ENCODE results near the gene MTMR6.

Gene MTMR6

DNA sequence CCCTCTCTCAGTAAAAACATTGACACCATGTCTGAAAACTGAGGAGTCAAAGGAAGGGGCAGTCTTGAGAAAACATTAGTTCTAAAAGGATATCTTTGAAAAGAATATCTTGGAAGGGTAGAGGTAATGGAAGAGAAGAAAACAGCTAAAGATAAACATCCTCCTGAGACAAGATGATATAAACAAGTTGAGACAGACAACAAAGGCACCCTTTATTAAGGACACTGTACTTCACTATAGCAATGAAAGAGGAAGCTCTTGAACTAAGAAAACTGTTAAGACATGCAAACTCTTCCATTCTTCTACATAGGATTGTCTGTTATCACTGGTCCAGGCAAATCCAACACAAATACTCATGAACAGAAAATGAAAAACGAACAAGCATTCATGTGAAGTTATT is 46.3 kb downstream of the MTMR6 start:
- no peak for DNase-seq (ENCODE audit: low read depth)
- TF ChIP-seq CTCF (IDR thresholded peaks at IDR 0.05; ENCODE audit: low read depth, low read length) (no peak), POLR2A (IDR thresholded peaks at IDR 0.05; ENCODE audit: extremely low read depth, insufficient read length) (no peak), MYC (IDR thresholded peaks at IDR 0.05; ENCODE audit: low read depth, low read length) (no peak)
- TF ChIP-seq, protein P1, sequence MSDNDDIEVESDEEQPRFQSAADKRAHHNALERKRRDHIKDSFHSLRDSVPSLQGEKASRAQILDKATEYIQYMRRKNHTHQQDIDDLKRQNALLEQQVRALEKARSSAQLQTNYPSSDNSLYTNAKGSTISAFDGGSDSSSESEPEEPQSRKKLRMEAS (IDR thresholded peaks at IDR 0.05; ENCODE audit: low read depth, low read length): no peak
- no peak overlapping the region for H3K4me3 ChIP-seq (ENCODE audit: low read depth, low read length)

GRCh38 chr13:25237083-25237482 is 50.2 kb downstream of the MTMR6 start:
- DNase-seq (ENCODE audit: low read depth): no peak
- no peak overlapping the region for H3K4me3 ChIP-seq (ENCODE audit: low read depth, low read length)
- TF ChIP-seq MYC (IDR thresholded peaks at IDR 0.05; ENCODE audit: low read depth, low read length) (no peak), POLR2A (IDR thresholded peaks at IDR 0.05; ENCODE audit: extremely low read depth, insufficient read length) (no peak), CTCF (IDR thresholded peaks at IDR 0.05; ENCODE audit: low read depth, low read length) (no peak)
- TF ChIP-seq, protein P1 (IDR thresholded peaks at IDR 0.05; ENCODE audit: low read depth, low read length): no peak

DNA sequence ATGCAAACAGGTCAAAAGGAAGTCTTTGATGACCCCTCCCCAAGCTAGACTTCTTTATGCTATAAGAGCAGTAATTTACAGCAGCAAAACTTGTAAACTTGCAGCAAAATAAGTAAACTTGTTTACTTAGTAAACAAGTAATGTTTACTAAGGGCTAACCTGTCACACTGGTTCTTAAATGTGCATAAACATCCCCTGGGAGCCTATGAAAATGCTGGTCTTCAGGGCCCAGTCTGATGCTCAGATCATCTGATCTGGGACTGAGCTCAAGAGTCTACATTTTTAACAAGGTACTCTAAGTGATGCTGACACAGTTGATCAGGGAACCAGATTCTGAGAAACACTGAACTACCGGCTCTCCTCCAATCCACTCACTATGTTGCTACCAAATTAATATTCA is 53.4 kb downstream of the MTMR6 start:
- DNase-seq (ENCODE audit: low read depth): no peak
- no peak overlapping the region for H3K4me3 ChIP-seq (ENCODE audit: low read depth, low read length)
- TF ChIP-seq, protein P1 (IDR thresholded peaks at IDR 0.05; ENCODE audit: low read depth, low read length): no peak
- TF ChIP-seq CTCF (IDR thresholded peaks at IDR 0.05; ENCODE audit: low read depth, low read length) (no peak), POLR2A (IDR thresholded peaks at IDR 0.05; ENCODE audit: extremely low read depth, insufficient read length) (no peak), MYC (IDR thresholded peaks at IDR 0.05; ENCODE audit: low read depth, low read length) (no peak)

DNA sequence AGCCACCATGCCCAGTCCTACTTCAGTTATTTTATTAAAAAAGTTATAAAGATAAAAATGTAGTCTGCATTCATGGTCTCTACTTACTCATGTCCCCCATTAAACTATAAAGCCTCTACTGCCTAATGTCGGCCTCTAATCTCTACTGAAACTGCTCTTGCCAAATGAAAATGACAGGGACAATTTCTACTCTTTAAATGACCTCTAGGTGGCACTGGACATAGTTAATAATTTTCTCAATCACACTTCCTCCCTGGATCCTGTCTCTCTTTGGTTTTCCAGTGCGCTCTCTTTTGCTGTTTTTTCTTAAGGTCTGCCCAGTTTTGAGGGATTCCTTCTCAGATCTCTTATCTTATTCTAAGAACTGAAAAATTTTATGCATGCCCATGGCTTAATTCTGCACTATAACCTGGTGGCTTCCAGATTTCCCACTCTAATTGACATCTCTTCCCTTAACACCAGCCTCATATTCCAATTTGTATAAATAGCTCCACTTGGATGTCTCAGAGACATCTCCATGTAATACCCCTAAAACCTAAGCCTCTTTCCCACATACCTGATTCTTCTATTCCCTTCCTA is 54.3 kb downstream of the MTMR6 start:
- H3K4me3 ChIP-seq (ENCODE audit: low read depth, low read length): no peak overlapping the region
- TF ChIP-seq CTCF (IDR thresholded peaks at IDR 0.05; ENCODE audit: low read depth, low read length): peak; percentile 58
- no peak for TF ChIP-seq POLR2A (IDR thresholded peaks at IDR 0.05; ENCODE audit: extremely low read depth, insufficient read length)
- peak; percentile 59 for DNase-seq (ENCODE audit: low read depth)

DNA sequence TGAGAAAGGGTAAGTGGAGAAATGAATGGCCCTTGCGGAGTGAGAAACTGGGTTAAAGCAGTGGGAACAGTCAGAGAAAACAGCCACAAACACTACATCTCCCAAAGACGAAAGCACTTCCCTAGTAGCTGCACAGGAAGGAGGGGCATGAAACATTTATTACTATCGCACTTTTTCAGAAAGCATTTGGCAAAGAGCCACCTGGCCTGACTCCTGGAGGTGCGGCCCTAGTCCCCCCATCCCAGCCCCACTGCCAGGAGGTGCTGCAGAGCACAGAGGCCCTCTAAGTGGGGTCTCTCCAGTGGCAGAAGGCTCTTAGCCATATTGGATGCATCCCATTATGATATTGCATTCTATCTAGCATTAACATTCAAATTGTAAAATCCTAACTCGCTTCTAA is 55.8 kb downstream of the MTMR6 start:
- DNase-seq (ENCODE audit: low read depth): no peak
- H3K4me3 ChIP-seq (ENCODE audit: low read depth, low read length): no peak overlapping the region
- no peak for TF ChIP-seq CTCF (IDR thresholded peaks at IDR 0.05; ENCODE audit: low read depth, low read length)
- TF ChIP-seq, protein P1 (IDR thresholded peaks at IDR 0.05; ENCODE audit: low read depth, low read length): no peak

DNA sequence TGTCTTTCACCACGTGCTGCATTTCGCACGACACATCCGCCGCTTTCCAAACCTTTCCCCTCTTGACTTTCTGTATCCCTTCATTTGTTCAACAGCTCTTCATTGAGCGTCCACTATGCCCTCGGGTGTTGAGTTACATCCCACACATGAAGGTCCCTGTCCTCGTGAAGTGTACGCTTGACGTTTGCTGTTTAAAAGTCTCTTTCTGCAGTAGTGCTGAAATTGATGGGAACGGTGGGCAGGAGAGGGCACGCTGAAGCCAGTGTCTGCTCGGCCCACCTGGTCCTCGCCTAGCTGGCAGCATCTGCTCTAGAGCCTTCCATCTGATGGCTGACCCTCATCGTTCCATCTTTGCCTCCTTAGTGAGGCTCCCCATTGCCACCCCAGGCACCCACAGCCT is 59.6 kb downstream of the MTMR6 start:
- no peak for DNase-seq (ENCODE audit: low read depth)
- TF ChIP-seq CTCF (IDR thresholded peaks at IDR 0.05; ENCODE audit: low read depth, low read length) (no peak), MYC (IDR thresholded peaks at IDR 0.05; ENCODE audit: low read depth, low read length) (no peak), POLR2A (IDR thresholded peaks at IDR 0.05; ENCODE audit: extremely low read depth, insufficient read length) (no peak)
- TF ChIP-seq, protein P1 (IDR thresholded peaks at IDR 0.05; ENCODE audit: low read depth, low read length): no peak
- H3K4me3 ChIP-seq (ENCODE audit: low read depth, low read length): no peak overlapping the region
